ENCODE data around the gene EBLN1. TPM values are rescaled to one million over a fixed set of nuclear protein-coding genes. Genes with fewer than 3 reads are reported as not detected.
"Not testable (repeated sequence)": the region's sequence is repeated elsewhere in the genome, so short reads cannot be mapped to it uniquely, and the experiment has no call there.

The EBLN1 gene
- total RNA-seq, 1 experiment from 2014 or later: 0.26 TPM

- in situ Hi-C loops (cut with HindIII; ENCODE audit: low pct_unique_long_range_greater_than_20kb, low sequenced_read_pairs): no loop called here
- peak; percentile 71 for DNase-seq (ENCODE audit: low read depth, low spot score)
These were observed 12.5 kb upstream of the EBLN1 start for GRCh38 chr10:22230158-22230833.

GRCh38 chr10:22229802-22230157, 12.0 kb upstream of the EBLN1 start:
- in situ Hi-C loops (cut with HindIII; ENCODE audit: low pct_unique_long_range_greater_than_20kb, low sequenced_read_pairs): no loop called here
- DNase-seq (ENCODE audit: low read depth, low spot score): no peak

GRCh38 chr10:22228943-22229801, 11.4 kb upstream of the EBLN1 start:
- DNase-seq (ENCODE audit: low read depth, low spot score): peak; percentile 89
- in situ Hi-C loops (cut with HindIII; ENCODE audit: low pct_unique_long_range_greater_than_20kb, low sequenced_read_pairs): no loop called here

- no peak for DNase-seq (ENCODE audit: low read depth, low spot score)
- in situ Hi-C loops (cut with HindIII; ENCODE audit: low pct_unique_long_range_greater_than_20kb, low sequenced_read_pairs): no loop called here
These were observed 10.5 kb upstream of the EBLN1 start for GRCh38 chr10:22228167-22228938.

GRCh38 chr10:22226599-22226998, 8.8 kb upstream of the EBLN1 start:
- no peak for DNase-seq (ENCODE audit: low read depth, low spot score)
- in situ Hi-C loops (cut with HindIII; ENCODE audit: low pct_unique_long_range_greater_than_20kb, low sequenced_read_pairs): no loop called here

GRCh38 chr10:22222236-22223190, 4.7 kb upstream of the EBLN1 start:
- DNase-seq (ENCODE audit: low read depth, low spot score): no peak
- in situ Hi-C loops (cut with HindIII; ENCODE audit: low pct_unique_long_range_greater_than_20kb, low sequenced_read_pairs): no loop called here

GRCh38 chr10:22219308-22219707, 1.5 kb upstream of the EBLN1 start:
- DNase-seq (ENCODE audit: low read depth, low spot score): no peak
- in situ Hi-C loops (cut with HindIII; ENCODE audit: low pct_unique_long_range_greater_than_20kb, low sequenced_read_pairs): no loop called here

- in situ Hi-C loops (cut with HindIII; ENCODE audit: low pct_unique_long_range_greater_than_20kb, low sequenced_read_pairs): no loop called here
- DNase-seq (ENCODE audit: low read depth, low spot score): peak; percentile 35
These were observed 633 bp upstream of the EBLN1 start for GRCh38 chr10:22218448-22218847.

GRCh38 chr10:22217084-22217483, 731 bp downstream of the EBLN1 start:
- DNase-seq (ENCODE audit: low read depth, low spot score); in situ Hi-C loops (cut with HindIII; ENCODE audit: low pct_unique_long_range_greater_than_20kb, low sequenced_read_pairs): not testable (repeated sequence)

- DNase-seq (ENCODE audit: low read depth, low spot score): peak; percentile 2
- in situ Hi-C loops (cut with HindIII; ENCODE audit: low pct_unique_long_range_greater_than_20kb, low sequenced_read_pairs): no loop called here
These were observed 7.5 kb downstream of the EBLN1 start for GRCh38 chr10:22210267-22210666.

GRCh38 chr10:22193945-22194344, 23.9 kb downstream of the EBLN1 start:
- no peak for DNase-seq (ENCODE audit: low read depth, low spot score)
- in situ Hi-C loops (cut with HindIII; ENCODE audit: low pct_unique_long_range_greater_than_20kb, low sequenced_read_pairs): no loop called here

GRCh38 chr10:22185586-22185985, 32.2 kb downstream of the EBLN1 start:
- no peak for DNase-seq (ENCODE audit: low read depth, low spot score)
- in situ Hi-C loops (cut with HindIII; ENCODE audit: low pct_unique_long_range_greater_than_20kb, low sequenced_read_pairs): no loop called here

GRCh38 chr10:22183771-22184461, 33.9 kb downstream of the EBLN1 start:
- in situ Hi-C loops (cut with HindIII; ENCODE audit: low pct_unique_long_range_greater_than_20kb, low sequenced_read_pairs): no loop called here
- DNase-seq (ENCODE audit: low read depth, low spot score): no peak

GRCh38 chr10:22180724-22181123, 37.1 kb downstream of the EBLN1 start:
- no peak for DNase-seq (ENCODE audit: low read depth, low spot score)
- in situ Hi-C loops (cut with HindIII; ENCODE audit: low pct_unique_long_range_greater_than_20kb, low sequenced_read_pairs): no loop called here

- in situ Hi-C loops (cut with HindIII; ENCODE audit: low pct_unique_long_range_greater_than_20kb, low sequenced_read_pairs): no loop called here
These were observed 43.4 kb downstream of the EBLN1 start for GRCh38 chr10:22174442-22174841.

GRCh38 chr10:22171131-22171530, 46.7 kb downstream of the EBLN1 start:
- DNase-seq (ENCODE audit: low read depth, low spot score): no peak
- in situ Hi-C loops (cut with HindIII; ENCODE audit: low pct_unique_long_range_greater_than_20kb, low sequenced_read_pairs): no loop called here

More at GRCh38 chr10:22174442-22174841, 43.4 kb downstream of the EBLN1 start:
- DNase-seq (ENCODE audit: low read depth, low spot score): no peak

GRCh38 chr10:22170582-22170981, 47.2 kb downstream of the EBLN1 start:
- no peak for DNase-seq (ENCODE audit: low read depth, low spot score)
- in situ Hi-C loops (cut with HindIII; ENCODE audit: low pct_unique_long_range_greater_than_20kb, low sequenced_read_pairs): no loop called here

Data from SK-MEL-5 (cell line).